HCT116 (cell line): Measurements from ENCODE around the gene KCNN4. TPM values are rescaled to one million over a fixed set of nuclear protein-coding genes. Genes with fewer than 3 reads are reported as not detected.

ENCODE experiments used
- ATAC-seq: fragments of 200-7000 bp; cut with Tn5 transposase; 2 replicates; pipeline ENCODE4 v1.9.1; 2020; ENCODE audit warnings: mild to moderate bottlenecking, moderate library complexity
- BruUV-seq: library from RNA; stranded (reverse); fragments of 400-500 nt; replicated peaks from 2 replicates; lab custom pipeline; 2021; lab: Mats Ljungman, UMichigan
- CTCF ChIA-PET: fragments of 300-600 bp; sonication (Branson Sonifier 250); formaldehyde crosslinking; loops from one replicate; lab custom pipeline; 2021; ENCODE audit warnings: antibody characterized with exemption; lab: Charles Lee
- POLR2A ChIA-PET: fragments of 300-600, 350-600 bp; sonication (Branson Sonifier 250); formaldehyde crosslinking; loops from one replicate; lab custom pipeline; 2021; ENCODE audit warnings: antibody characterized with exemption; lab: Charles Lee
- RAD21 ChIA-PET, 2 experiments: fragments of 300-600 bp; sonication (Branson Sonifier 250); formaldehyde crosslinking; loops; one replicate each; lab custom pipeline; 2023; ENCODE audit warnings: low total read pairs in 2 of 2; ENCODE audit not compliant: uncharacterized antibody in 2 of 2, unreplicated experiment in 2 of 2, low non-redundant PET in 1 of 2; lab: Charles Lee
- DNase-seq: peaks from one replicate; pipeline ENCODE4 v3.0.0-alpha.2; 2010; ENCODE audit warnings: low read depth, low spot score
- H2AFZ ChIP-seq: fragments of 200-600 bp; shearing (Covaris generic), sonication (generic); 2 replicates; pipeline ENCODE4 v1.6.1; 2017; ENCODE audit warnings: low read depth, mixed run types, mixed read lengths, antibody characterized with exemption, low read length; ENCODE audit not compliant: poor library complexity, severe bottlenecking
- H3K27ac ChIP-seq: 2 replicates; pipeline ENCODE4 v1.5.1; 2012; ENCODE audit warnings: low read depth, low read length
- H3K27me3 ChIP-seq: fragments of 200-600 bp; sonication (generic); 2 replicates; pipeline ENCODE4 v1.6.1; 2016; ENCODE audit warnings: mixed run types, low read length, mixed read lengths; ENCODE audit not compliant: insufficient read depth
- H3K36me3 ChIP-seq, 2 experiments: fragments of 200-500 bp in 1 of 2; fragments of 200-600 bp in 1 of 2; sonication (Bioruptor generic) in 1 of 2; sonication (generic) in 1 of 2; 2 replicates each; pipeline versions ENCODE4 v1.5.1 to v1.6.1; 2014 to 2016; ENCODE audit warnings: low read length in 2 of 2, inconsistent platforms in 1 of 2, mixed read lengths in 1 of 2, mixed run types in 1 of 2; ENCODE audit not compliant: insufficient read depth in 2 of 2, control insufficient read depth in 1 of 2
- H3K4me1 ChIP-seq, 2 experiments: fragments of 200-600 bp in 1 of 2; sonication (generic) in 1 of 2; 2 replicates each; pipeline versions ENCODE4 v1.5.1 to v1.6.1; 2012 to 2017; ENCODE audit warnings: low read length in 2 of 2, inconsistent platforms in 1 of 2, mild to moderate bottlenecking in 1 of 2, mixed read lengths in 1 of 2, mixed run types in 1 of 2, moderate library complexity in 1 of 2; ENCODE audit not compliant: insufficient read depth in 2 of 2, control insufficient read depth in 1 of 2
- H3K4me2 ChIP-seq: fragments of 200-600 bp; sonication (generic); 2 replicates; pipeline ENCODE4 v1.6.1; 2017; ENCODE audit warnings: mixed run types, low read length, mixed read lengths
- H3K4me3 ChIP-seq, 2 experiments: fragments of 200-600 bp in 1 of 2; sonication (generic) in 1 of 2; replicated peaks in 1 of 2; 2 replicates each; pipeline ENCODE4 v1.5.1; 2011 to 2016; ENCODE audit warnings: low read length in 2 of 2, control low read depth in 1 of 2, low read depth in 1 of 2, mild to moderate bottlenecking in 1 of 2, mixed read lengths in 1 of 2, mixed run types in 1 of 2
- H3K79me2 ChIP-seq: fragments of 200-600 bp; sonication (generic); 2 replicates; pipeline ENCODE4 v1.6.1; 2017; ENCODE audit warnings: mild to moderate bottlenecking, mixed run types, low read length, moderate library complexity, mixed read lengths; ENCODE audit not compliant: insufficient read depth
- H3K9ac ChIP-seq: fragments of 200-600 bp; sonication (generic); 2 replicates; pipeline ENCODE4 v1.6.1; 2016; ENCODE audit warnings: low read length, mixed read lengths
- H3K9me2 ChIP-seq: fragments of 200-600 bp; sonication (generic), shearing (Covaris generic); 2 replicates; pipeline ENCODE4 v1.6.1; 2017; ENCODE audit warnings: mixed run types, mild to moderate bottlenecking, moderate library complexity; ENCODE audit not compliant: insufficient read depth
- H3K9me3 ChIP-seq, 2 experiments: fragments of 200-500 bp in 1 of 2; fragments of 200-600 bp in 1 of 2; sonication (Bioruptor generic) in 1 of 2; sonication (generic) in 1 of 2; 2 replicates each; pipeline ENCODE4 v1.6.1; 2014 to 2017; ENCODE audit warnings: low read length in 2 of 2, mixed read lengths in 2 of 2, inconsistent platforms in 1 of 2, low read depth in 1 of 2, mild to moderate bottlenecking in 1 of 2, mixed run types in 1 of 2, moderate library complexity in 1 of 2; ENCODE audit not compliant: control insufficient read depth in 1 of 2, insufficient read depth in 1 of 2
- H4K20me1 ChIP-seq: fragments of 200-600 bp; sonication (generic), shearing (Covaris generic); 2 replicates; pipeline ENCODE4 v1.6.1; 2017; ENCODE audit warnings: mixed run types, mild to moderate bottlenecking, moderate library complexity; ENCODE audit not compliant: insufficient read depth
- ATF3 ChIP-seq: IDR thresholded peaks from 2 replicates; pipeline ENCODE4 v1.6.1; 2012
- CBX3 ChIP-seq: IDR thresholded peaks from 2 replicates; pipeline ENCODE4 v1.6.1; 2012; ENCODE audit warnings: low read depth
- CEBPB ChIP-seq: IDR thresholded peaks from 2 replicates; pipeline ENCODE4 v1.6.1; 2012; ENCODE audit warnings: low read depth
- EGR1 ChIP-seq: IDR thresholded peaks from 2 replicates; pipeline ENCODE4 v1.6.1; 2012; ENCODE audit warnings: low read depth
- ELF1 ChIP-seq: IDR thresholded peaks from 2 replicates; pipeline ENCODE4 v1.6.1; 2012; ENCODE audit warnings: low read depth, borderline replicate concordance
- EZH2phosphoT487 ChIP-seq: fragments of 200-600 bp; IDR thresholded peaks from 2 replicates; pipeline ENCODE4 v1.6.1; 2018; ENCODE audit warnings: antibody characterized with exemption, borderline replicate concordance
- FOSL1 ChIP-seq: IDR thresholded peaks from 2 replicates; pipeline ENCODE4 v1.6.1; 2012; ENCODE audit warnings: low read depth
- JUND ChIP-seq: IDR thresholded peaks from 2 replicates; pipeline ENCODE4 v1.6.1; 2012
- POLR2A ChIP-seq: IDR thresholded peaks from 2 replicates; pipeline ENCODE4 v1.7.0; 2011; ENCODE audit warnings: borderline replicate concordance; ENCODE audit not compliant: insufficient read depth, insufficient read length; ENCODE audit errors: extremely low read depth
- POLR2AphosphoS5 ChIP-seq: IDR thresholded peaks from 2 replicates; pipeline ENCODE4 v1.6.1; 2011; ENCODE audit warnings: mild to moderate bottlenecking, low read depth, low read length, moderate library complexity
- RAD21 ChIP-seq: IDR thresholded peaks from 2 replicates; pipeline ENCODE4 v1.6.1; 2012; ENCODE audit warnings: low read depth, mild to moderate bottlenecking
- SIN3A ChIP-seq: IDR thresholded peaks from 2 replicates; pipeline ENCODE4 v1.6.1; 2012; ENCODE audit warnings: low read depth
- SRF ChIP-seq: IDR thresholded peaks from 2 replicates; pipeline ENCODE4 v1.6.1; 2012; ENCODE audit warnings: low read depth
- TCF7L2 ChIP-seq: IDR thresholded peaks from 2 replicates; pipeline ENCODE4 v1.7.0; 2011; ENCODE audit warnings: borderline replicate concordance, inconsistent platforms; ENCODE audit not compliant: insufficient read depth, insufficient read length; ENCODE audit errors: extremely low read depth
- YY1 ChIP-seq: IDR thresholded peaks from 2 replicates; pipeline ENCODE4 v1.6.1; 2011; ENCODE audit warnings: low read length, low read depth, moderate library complexity, mild to moderate bottlenecking; ENCODE audit not compliant: insufficient replicate concordance; ENCODE audit errors: extremely low read depth
- ZBTB33 ChIP-seq: IDR thresholded peaks from 2 replicates; pipeline ENCODE4 v1.6.1; 2011; ENCODE audit warnings: mild to moderate bottlenecking, low read length, moderate library complexity; ENCODE audit not compliant: insufficient replicate concordance; ENCODE audit errors: extremely low read depth
- ZFX ChIP-seq: fragments of 450-650 bp; IDR thresholded peaks from 2 replicates; pipeline ENCODE4 v1.6.1; 2017
- ZNF274 ChIP-seq: fragments of 200-500 bp; sonication (Bioruptor generic); IDR thresholded peaks from 2 replicates; pipeline ENCODE4 v1.6.1; 2014; ENCODE audit warnings: mild to moderate bottlenecking, low read depth, low read length, inconsistent platforms
- intact Hi-C: fragments of 100-400 bp; cut with micrococcal nuclease; formaldehyde crosslinking; loops from 2 replicates; pipeline ENCODE4 v1.10.0; 2022
- total RNA-seq: library from RNA; stranded (reverse); gene quantifications from one replicate; pipeline ENCODE4 v1.2.1, GENCODE V29; 2021; ENCODE audit not compliant: unreplicated experiment
- TF ChIP-seq, protein P1 (sequence below), 3 experiments: fragments of 200-600 bp in 1 of 3; sonication (generic) in 1 of 3; IDR thresholded peaks in 2 of 3; conservative IDR thresholded peaks in 1 of 3; 2 replicates each; pipeline ENCODE4 v1.5.1; 2012 to 2017; ENCODE audit warnings: low read depth in 2 of 3, low read length in 2 of 3, antibody characterized with exemption in 1 of 3, borderline replicate concordance in 1 of 3, control low read depth in 1 of 3, mild to moderate bottlenecking in 1 of 3, mixed read lengths in 1 of 3, mixed run types in 1 of 3, moderate library complexity in 1 of 3; ENCODE audit not compliant: insufficient read depth in 1 of 3
- TF ChIP-seq, protein P2 (sequence below): IDR thresholded peaks from 2 replicates; pipeline ENCODE4 v1.6.1; 2012

KCNN4 gene
- total RNA-seq, 1 experiment from 2014 or later = 72.9 TPM

- Histone ChIP-seq H3K79me2 (peaks cover 83% of the 10 kb centered on the region), H4K20me1 (no peaks in the 10 kb centered on the region), H3K4me1 (peaks cover 69 to 83% of the 10 kb centered on the region in 2 experiments), H3K9ac (peak overlapping the region; percentile 88), H3K27me3 (no peaks in the 10 kb centered on the region), H3K4me2 (peak overlapping the region; percentile 88), H2AFZ (no peak overlapping the region), H3K9me2 (no peaks in the 10 kb centered on the region), H3K27ac (peak overlapping the region; percentile 94), H3K4me3 (peak overlapping the region; percentile 74), H3K36me3 (peaks cover 2 to 14% of the 10 kb centered on the region in 2 experiments; a peak in 2 of 4 replicates), H3K9me3 (no peaks in the 10 kb centered on the region)
- intact Hi-C loops = no loop called here
- ChIA-PET CTCF (interaction anchor here (1.3 to 6.4 kb wide), 5 partner anchors 11 to 111 kb away, joined by 3 to 38 read pairs (median 4); partner anchors contain the start of gene SMG9), RAD21 (no interaction called here), POLR2A (interaction anchor here (0.9 to 3.2 kb wide), 5 partner anchors 14 to 111 kb away, joined by 3 to 14 read pairs (median 5); no protein-coding TSS in a partner anchor)
- TF ChIP-seq, protein P1, sequence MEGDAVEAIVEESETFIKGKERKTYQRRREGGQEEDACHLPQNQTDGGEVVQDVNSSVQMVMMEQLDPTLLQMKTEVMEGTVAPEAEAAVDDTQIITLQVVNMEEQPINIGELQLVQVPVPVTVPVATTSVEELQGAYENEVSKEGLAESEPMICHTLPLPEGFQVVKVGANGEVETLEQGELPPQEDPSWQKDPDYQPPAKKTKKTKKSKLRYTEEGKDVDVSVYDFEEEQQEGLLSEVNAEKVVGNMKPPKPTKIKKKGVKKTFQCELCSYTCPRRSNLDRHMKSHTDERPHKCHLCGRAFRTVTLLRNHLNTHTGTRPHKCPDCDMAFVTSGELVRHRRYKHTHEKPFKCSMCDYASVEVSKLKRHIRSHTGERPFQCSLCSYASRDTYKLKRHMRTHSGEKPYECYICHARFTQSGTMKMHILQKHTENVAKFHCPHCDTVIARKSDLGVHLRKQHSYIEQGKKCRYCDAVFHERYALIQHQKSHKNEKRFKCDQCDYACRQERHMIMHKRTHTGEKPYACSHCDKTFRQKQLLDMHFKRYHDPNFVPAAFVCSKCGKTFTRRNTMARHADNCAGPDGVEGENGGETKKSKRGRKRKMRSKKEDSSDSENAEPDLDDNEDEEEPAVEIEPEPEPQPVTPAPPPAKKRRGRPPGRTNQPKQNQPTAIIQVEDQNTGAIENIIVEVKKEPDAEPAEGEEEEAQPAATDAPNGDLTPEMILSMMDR (IDR thresholded peaks at IDR 0.05 in 2 of 3, conservative IDR thresholded peaks at IDR 0.05 in 1 of 3; ENCODE audit: borderline replicate concordance in 1 of 3, insufficient read depth in 1 of 3, low read depth in 2 of 3, low read length in 2 of 3) = no peak
- TF ChIP-seq ZNF274 (no peak), YY1 (no peak), SIN3A (no peak), RAD21 (no peak), EGR1 (no peak), TCF7L2 (no peak), POLR2A (no peak), POLR2AphosphoS5 (no peak), CEBPB (no peak), ZBTB33 (no peak), SRF (no peak), ELF1 (no peak), ATF3 (no peak), ZFX (no peak), FOSL1 (no peak), JUND (no peak), EZH2phosphoT487 (no peak), CBX3 (no peak)
- TF ChIP-seq, protein P2, sequence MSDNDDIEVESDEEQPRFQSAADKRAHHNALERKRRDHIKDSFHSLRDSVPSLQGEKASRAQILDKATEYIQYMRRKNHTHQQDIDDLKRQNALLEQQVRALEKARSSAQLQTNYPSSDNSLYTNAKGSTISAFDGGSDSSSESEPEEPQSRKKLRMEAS = no peak
- no peak for ATAC-seq
- DNase-seq = no peak
- BruUV-seq = no TSS peak
These were observed 1.5 kb downstream of the KCNN4 start for GRCh38 chr19:43779147-43779819.
